ENCODE results near the gene AKR1A1.

GRCh38 chr1:45589861-45590260, 39.2 kb downstream of the AKR1A1 start:
- TF ChIP-seq POLR2AphosphoS5 (IDR thresholded peaks at IDR 0.05) = no peak
- TF ChIP-seq CTCF (IDR thresholded peaks at IDR 0.05) = no peak
- no peak for TF ChIP-seq POLR2A (IDR thresholded peaks at IDR 0.05; ENCODE audit: low read depth)

All from esophagus muscularis mucosa (tissue), 3 donors.